GM20431 (cell line): ENCODE results near the gene PITPNM3.

ENCODE experiments used
- in situ Hi-C: fragments of 300-500 bp; cut with MseI, MboI; formaldehyde crosslinking; loops from one replicate; pipeline ENCODE4 v1.15.0; 2020; ENCODE audit warnings: low sequenced_read_pairs; ENCODE audit not compliant: unreplicated experiment

Gene PITPNM3

DNA sequence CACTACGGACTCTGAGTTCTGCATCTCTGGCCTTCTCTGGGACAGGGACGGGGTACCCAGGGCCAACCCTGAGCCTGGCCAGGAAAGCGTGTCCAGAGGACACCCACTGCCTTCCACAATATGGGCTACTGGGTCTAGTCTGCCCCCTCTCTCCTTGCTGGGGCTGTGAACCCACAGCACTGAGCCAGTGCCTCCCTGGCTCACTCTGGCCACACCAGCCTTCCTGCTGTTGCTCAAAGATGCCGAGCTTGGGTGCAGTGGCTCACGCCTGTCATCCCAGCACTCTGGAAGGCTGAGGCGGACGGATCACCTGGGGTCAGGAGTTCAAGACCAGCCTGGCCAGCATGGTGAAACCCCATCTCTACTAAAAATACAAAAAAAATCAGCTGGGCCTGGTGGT lies 24.8 kb downstream of the PITPNM3 start:
- in situ Hi-C loops: no loop called here

GRCh38 chr17:6530324-6530920 lies 25.9 kb downstream of the PITPNM3 start:
- in situ Hi-C loops: no loop called here

GRCh38 chr17:6528557-6528956 lies 27.8 kb downstream of the PITPNM3 start:
- in situ Hi-C loops: no loop called here

DNA sequence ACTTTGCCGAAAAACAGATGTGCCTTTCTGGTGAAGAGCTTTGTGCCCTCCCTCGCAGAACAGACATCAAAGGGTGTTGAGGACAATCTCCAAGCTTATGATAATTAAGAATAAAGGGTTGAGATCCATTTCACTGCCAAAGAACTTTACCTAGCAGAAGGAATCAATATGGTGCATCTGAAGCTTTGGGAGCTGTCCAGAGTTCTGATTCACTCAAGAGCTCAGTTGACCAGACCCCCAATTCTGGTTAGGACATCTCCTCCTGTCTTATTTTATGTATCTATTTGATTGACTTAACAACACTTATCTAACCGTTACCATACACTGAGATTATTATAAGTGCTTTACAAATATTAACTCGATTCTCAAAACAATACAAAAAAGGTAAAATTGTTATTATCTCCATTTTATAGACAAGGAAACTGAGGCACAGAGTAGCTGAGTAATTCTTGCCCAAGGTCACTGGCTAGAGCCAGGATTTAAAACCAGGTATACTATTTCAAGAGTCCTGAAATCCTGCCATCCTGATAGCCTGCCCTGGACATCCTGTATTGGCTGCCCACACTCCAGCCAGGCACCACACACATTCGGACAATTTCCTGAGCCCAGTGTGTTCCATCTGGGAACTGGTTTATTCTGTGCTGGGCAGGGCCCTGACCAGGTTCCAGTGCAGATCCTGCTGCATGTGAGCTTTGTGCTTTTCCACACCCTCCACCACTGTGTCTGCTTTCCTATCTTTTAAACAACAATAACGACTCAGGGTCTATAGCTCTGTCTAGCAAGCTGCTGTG lies 29.8 kb downstream of the PITPNM3 start:
- in situ Hi-C loops: no loop called here

GRCh38 chr17:6525731-6526130 lies 30.6 kb downstream of the PITPNM3 start:
- in situ Hi-C loops: no loop called here

DNA sequence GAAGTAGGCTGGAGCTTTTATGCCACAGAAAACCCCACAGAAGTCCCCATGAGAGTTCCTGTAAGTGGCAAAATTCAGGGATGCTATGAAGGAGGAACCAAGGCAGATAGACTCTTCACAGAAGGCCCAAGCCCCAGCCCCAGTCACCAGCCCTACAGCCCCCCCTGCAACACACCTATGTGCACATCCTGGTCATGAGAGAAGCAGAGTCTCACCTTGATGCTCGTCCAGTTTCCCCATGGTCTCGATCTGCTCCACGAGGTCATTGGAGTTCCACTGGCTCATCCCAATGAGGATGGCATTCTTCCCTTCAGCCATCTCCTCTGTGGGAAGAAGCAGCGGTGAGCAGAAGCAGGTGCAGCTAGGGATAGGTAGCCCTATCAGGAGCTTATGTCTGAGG lies 31.2 kb downstream of the PITPNM3 start:
- in situ Hi-C loops: no loop called here

GRCh38 chr17:6524520-6524919 lies 31.8 kb downstream of the PITPNM3 start:
- in situ Hi-C loops: no loop called here

DNA sequence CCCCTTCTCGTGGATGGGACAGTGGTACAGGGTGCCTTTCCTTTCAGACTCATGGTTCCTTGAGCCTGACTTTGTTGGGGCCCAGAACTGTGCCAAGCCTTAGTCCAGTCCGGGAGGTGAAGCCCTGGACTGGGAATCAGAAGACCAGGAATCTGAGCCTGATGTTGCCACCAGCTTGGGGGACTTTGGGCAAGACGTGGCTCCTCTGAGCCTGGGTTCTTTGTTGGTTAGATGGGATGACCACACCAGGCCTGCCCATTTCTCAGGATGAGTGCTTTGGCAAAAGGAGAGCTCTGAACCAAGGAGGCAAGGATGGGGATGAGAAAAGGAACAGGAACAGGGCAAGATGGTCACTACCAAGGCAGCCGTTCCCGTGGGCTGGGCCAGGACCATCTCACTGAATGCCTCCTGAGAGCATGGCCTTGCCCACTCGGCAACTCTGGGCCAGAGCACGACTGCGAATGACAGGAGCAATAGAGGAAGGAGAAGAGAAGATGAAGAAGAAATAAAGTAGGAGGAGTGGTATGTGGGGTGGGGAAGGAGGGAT lies 32.5 kb downstream of the PITPNM3 start:
- in situ Hi-C loops: no loop called here

DNA sequence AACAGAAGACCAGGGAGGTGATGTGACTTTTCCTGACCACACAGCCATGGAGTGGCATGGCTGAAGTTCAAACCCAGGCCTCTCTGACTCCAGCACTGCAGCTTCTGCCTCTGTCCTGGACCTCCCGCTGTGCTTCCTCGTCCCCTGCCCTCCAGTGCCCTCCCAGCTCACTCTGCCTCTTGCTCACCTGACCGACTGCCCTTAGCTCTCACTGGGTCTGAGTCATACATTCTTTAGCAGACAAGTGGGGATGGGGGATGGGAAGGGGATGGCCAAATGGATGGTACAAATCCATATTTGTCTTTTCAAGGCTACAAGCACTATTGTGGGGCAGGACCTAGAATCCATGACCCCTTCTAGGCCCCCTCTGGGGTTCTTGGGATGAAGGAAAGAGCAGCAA lies 33.0 kb downstream of the PITPNM3 start:
- in situ Hi-C loops: no loop called here

GRCh38 chr17:6521586-6521985 lies 34.8 kb downstream of the PITPNM3 start:
- in situ Hi-C loops: no loop called here

DNA sequence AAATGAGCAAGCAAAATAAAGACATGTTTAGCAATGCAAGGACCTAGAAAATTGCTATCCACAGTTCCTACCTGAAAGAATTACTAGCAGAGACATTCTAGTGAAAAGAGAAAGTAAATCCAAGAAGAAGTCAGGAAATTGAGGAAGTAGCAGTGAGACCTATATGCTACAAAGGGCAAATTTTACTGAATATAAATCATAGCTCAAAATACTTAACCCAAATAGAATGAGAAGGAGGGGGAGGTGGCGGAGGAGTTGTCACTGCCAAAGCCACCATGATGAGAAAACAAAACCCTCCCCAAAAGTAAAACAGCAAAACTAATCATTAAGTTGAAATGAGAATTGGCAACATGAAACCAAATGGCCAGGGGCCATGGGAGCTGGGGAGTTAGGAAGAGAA lies 39.3 kb downstream of the PITPNM3 start:
- in situ Hi-C loops: no loop called here

- in situ Hi-C loops: no loop called here
Observed at GRCh38 chr17:6514371-6514770, 42.0 kb downstream of the PITPNM3 start.

DNA sequence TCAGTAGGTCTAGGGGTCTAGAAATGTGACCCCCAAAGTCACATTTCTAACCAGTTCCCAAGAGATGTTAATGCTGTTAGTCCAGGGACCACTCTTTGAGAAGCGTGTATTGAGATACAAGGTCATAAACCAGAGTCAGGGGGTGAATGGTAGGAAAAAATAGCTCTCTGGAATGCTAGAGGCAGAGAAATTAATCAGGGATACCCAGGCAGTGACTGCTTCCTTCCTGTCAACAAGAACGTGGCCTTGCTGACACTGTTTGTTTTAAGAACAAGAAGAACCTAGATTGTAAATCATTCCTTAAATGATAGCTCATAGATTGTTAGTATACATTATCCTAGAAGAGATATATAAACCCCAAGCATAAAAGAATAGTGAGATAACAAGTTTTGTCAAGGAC lies 43.8 kb downstream of the PITPNM3 start:
- in situ Hi-C loops: no loop called here

GRCh38 chr17:6510321-6510977 lies 45.9 kb downstream of the PITPNM3 start:
- in situ Hi-C loops: no loop called here

DNA sequence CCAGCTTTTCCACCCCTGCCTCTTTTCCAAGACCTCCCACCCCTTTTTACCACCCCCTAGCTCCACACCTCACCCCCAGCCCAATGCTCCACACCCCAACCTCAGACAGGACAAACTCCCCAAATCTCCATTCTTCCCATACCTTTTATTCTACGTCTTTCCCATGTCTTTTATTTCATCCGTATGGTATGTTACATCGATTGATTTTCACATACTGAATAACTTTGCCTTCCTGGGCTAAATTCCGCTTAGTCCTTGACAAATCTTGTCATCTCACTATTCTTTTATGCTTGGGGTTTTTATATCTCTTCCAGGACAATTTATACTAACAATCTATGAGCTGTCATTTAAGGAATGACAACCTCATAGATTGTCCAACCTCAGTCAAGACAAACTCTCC lies 46.4 kb downstream of the PITPNM3 start:
- in situ Hi-C loops: no loop called here

GRCh38 chr17:6509031-6509771 lies 47.2 kb downstream of the PITPNM3 start:
- in situ Hi-C loops: no loop called here

GRCh38 chr17:6508519-6509030 lies 47.8 kb downstream of the PITPNM3 start:
- in situ Hi-C loops: no loop called here

GRCh38 chr17:6508016-6508415 lies 48.3 kb downstream of the PITPNM3 start:
- in situ Hi-C loops: no loop called here

- in situ Hi-C loops: no loop called here
Observed at GRCh38 chr17:6507535-6507934, 48.8 kb downstream of the PITPNM3 start.

- in situ Hi-C loops: no loop called here
Observed at GRCh38 chr17:6506679-6507231, 49.6 kb downstream of the PITPNM3 start.
